ENCODE results near the gene SLCO3A1.

The SLCO3A1 gene

DNA sequence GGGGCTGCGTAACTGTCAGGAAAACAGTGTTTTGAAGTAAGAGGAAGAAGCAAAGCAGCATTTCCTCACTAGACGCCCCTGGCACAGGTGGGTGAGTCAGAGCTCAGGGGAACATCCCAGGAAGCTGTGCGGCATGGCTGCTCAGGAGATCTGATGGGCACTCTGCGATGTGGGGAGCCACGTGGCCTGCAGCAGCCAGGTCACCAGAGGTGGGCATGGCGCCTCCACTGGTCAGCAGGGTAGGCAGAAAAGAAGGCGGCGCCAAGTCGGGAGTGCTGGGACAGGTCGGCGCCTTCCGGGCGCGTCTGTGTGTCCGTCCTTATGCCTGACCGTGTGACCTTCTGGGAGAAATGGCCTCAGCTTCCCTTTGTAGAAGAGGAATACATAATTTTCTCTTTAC, 290.3 kb downstream of the SLCO3A1 start:
- Histone ChIP-seq H3K9me3 (ENCODE audit: control insufficient read depth, insufficient read depth, low read depth, low read length) (no peaks in the 10 kb centered on the region), H3K36me3 (ENCODE audit: control insufficient read depth in 2 of 2, insufficient read depth in 1 of 2, low read length in 2 of 2) (no peaks in the 10 kb centered on the region), H3K4me1 (ENCODE audit: control insufficient read depth, insufficient read depth, low read length) (peaks cover 4% of the 10 kb centered on the region; the same call in 1 of the 2 replicates), H3K4me3 (ENCODE audit: low read depth, low read length) (no peak overlapping the region), H3K27ac (ENCODE audit: extremely low read depth, low read depth, low read length) (no peak overlapping the region)
- TF ChIP-seq, protein P1, sequence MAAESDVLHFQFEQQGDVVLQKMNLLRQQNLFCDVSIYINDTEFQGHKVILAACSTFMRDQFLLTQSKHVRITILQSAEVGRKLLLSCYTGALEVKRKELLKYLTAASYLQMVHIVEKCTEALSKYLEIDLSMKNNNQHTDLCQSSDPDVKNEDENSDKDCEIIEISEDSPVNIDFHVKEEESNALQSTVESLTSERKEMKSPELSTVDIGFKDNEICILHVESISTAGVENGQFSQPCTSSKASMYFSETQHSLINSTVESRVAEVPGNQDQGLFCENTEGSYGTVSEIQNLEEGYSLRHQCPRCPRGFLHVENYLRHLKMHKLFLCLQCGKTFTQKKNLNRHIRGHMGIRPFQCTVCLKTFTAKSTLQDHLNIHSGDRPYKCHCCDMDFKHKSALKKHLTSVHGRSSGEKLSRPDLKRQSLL (tag by site-specific recombination; IDR thresholded peaks at IDR 0.05): no peak
- POLR2A ChIA-PET: no interaction called here
- CTCF ChIA-PET: interaction anchor here (0.5 kb wide), 1 partner anchor 16 kb away, joined by 3 read pairs; no protein-coding TSS in a partner anchor

DNA sequence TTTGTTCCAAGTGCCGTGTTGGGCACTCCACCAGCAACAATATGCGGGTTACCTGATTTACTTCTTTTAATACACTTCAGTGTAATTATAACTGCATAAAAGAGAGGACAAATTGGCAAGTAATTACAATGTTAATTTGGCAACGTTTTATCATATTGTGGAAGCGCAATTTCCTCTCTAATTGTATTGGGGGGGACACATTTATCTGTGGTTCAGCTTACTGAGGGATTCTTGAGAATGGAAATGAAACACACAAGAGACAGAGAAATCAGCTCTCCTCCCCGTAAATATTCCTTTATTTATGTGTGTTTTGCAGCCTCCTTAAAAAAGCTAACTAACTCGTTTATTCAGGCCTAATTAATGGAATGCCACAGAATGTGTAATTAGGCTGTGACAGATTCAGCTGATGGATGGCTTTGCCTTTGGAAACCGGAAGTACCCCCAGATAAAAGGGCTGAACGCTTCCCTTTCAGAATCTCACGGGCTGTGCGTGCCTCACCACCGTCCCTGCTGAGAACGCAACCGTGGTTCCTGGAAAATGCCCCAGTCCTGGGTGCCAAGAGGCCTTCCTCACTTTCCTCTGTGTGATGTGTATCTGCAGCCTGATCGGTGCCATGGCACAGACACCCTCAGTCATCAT, 293.1 kb downstream of the SLCO3A1 start:
- Histone ChIP-seq H3K27ac (ENCODE audit: extremely low read depth, low read depth, low read length) (no peak overlapping the region), H3K36me3 (ENCODE audit: control insufficient read depth in 2 of 2, insufficient read depth in 1 of 2, low read length in 2 of 2) (no peaks in the 10 kb centered on the region), H3K4me3 (ENCODE audit: low read depth, low read length) (no peak overlapping the region), H3K9me3 (ENCODE audit: control insufficient read depth, insufficient read depth, low read depth, low read length) (no peaks in the 10 kb centered on the region), H3K4me1 (ENCODE audit: control insufficient read depth, insufficient read depth, low read length) (peaks cover 9% of the 10 kb centered on the region)
- CTCF ChIA-PET: interaction anchor here (0.9 kb wide), 1 partner anchor 42 kb away, joined by 3 read pairs; no protein-coding TSS in a partner anchor
- TF ChIP-seq ZNF133 (tag by site-specific recombination; IDR thresholded peaks at IDR 0.05) (no peak), WT1 (tag by site-specific recombination; IDR thresholded peaks at IDR 0.05) (no peak), ZNF311 (tag by site-specific recombination; IDR thresholded peaks at IDR 0.05; ENCODE audit: borderline replicate concordance) (no peak), ZNF138 (tag by site-specific recombination; IDR thresholded peaks at IDR 0.05; ENCODE audit: borderline replicate concordance) (no peak), GLI2 (tag by site-specific recombination; IDR thresholded peaks at IDR 0.05; ENCODE audit: borderline replicate concordance, low read depth) (no peak), ZBTB17 (tag by site-specific recombination; IDR thresholded peaks at IDR 0.05) (peak; percentile 38; the same call in 1 of the 2 replicates)
- POLR2A ChIA-PET: no interaction called here

DNA sequence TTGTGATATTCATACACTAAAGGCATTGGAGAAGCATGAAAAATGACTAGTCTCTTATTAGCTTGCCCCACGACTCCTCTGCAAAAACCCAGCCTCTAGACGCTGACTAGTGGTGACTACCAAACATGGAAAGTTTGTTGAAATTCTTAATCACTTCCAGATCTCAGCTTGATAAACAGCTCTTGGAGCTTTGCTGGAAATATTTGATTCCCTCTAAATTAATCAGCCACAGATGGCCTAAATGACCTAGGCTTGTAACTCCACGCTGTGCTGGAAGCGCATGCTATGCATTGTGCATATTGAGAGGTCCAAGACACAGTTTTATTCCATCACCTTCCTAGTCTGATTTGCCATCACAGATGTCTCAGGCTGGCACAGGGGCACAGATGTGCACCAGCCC, 295.5 kb downstream of the SLCO3A1 start:
- no peaks in the 10 kb centered on the region for H3K36me3 ChIP-seq (ENCODE audit: control insufficient read depth in 2 of 2, insufficient read depth in 1 of 2, low read length in 2 of 2)
- H3K4me1 ChIP-seq (ENCODE audit: control insufficient read depth, insufficient read depth, low read length): peaks cover 20% of the 10 kb centered on the region
- TF ChIP-seq ZNF600 (tag by site-specific recombination; IDR thresholded peaks at IDR 0.05): peak; percentile 52; the same call in 1 of the 2 replicates
- TF ChIP-seq, protein P2, sequence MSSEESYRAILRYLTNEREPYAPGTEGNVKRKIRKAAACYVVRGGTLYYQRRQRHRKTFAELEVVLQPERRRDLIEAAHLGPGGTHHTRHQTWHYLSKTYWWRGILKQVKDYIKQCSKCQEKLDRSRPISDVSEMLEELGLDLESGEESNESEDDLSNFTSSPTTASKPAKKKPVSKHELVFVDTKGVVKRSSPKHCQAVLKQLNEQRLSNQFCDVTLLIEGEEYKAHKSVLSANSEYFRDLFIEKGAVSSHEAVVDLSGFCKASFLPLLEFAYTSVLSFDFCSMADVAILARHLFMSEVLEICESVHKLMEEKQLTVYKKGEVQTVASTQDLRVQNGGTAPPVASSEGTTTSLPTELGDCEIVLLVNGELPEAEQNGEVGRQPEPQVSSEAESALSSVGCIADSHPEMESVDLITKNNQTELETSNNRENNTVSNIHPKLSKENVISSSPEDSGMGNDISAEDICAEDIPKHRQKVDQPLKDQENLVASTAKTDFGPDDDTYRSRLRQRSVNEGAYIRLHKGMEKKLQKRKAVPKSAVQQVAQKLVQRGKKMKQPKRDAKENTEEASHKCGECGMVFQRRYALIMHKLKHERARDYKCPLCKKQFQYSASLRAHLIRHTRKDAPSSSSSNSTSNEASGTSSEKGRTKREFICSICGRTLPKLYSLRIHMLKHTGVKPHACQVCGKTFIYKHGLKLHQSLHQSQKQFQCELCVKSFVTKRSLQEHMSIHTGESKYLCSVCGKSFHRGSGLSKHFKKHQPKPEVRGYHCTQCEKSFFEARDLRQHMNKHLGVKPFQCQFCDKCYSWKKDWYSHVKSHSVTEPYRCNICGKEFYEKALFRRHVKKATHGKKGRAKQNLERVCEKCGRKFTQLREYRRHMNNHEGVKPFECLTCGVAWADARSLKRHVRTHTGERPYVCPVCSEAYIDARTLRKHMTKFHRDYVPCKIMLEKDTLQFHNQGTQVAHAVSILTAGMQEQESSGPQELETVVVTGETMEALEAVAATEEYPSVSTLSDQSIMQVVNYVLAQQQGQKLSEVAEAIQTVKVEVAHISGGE (tag by site-specific recombination; conservative IDR thresholded peaks at IDR 0.05; ENCODE audit: low read depth): no peak
- CTCF ChIA-PET: no interaction called here
- no peak overlapping the region for H3K4me3 ChIP-seq (ENCODE audit: low read depth, low read length)
- POLR2A ChIA-PET: no interaction called here
- H3K27ac ChIP-seq (ENCODE audit: extremely low read depth, low read depth, low read length): no peak overlapping the region
- H3K9me3 ChIP-seq (ENCODE audit: control insufficient read depth, insufficient read depth, low read depth, low read length): no peaks in the 10 kb centered on the region

DNA sequence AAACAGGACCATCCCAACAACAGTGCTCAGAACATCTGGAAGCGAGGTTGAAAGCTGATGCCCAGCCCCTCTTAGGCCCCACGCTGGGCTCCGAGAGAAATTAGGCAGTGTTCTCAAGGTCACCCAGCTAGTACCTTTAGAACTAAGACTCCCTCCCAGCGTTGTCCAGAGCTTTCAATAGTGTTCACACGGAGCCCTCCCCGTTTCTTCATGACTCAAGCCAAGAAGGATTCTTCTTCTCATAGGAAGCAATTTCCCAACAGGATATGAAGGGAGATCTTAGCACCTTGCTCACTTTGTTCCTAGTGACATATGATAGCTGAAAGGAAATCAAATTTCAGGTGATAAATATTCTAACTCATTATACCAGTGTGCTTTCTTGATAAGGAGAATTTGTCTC, 296.0 kb downstream of the SLCO3A1 start:
- CTCF ChIA-PET: interaction anchor here (1.2 kb wide), 1 partner anchor 77 kb away, joined by 3 read pairs; no protein-coding TSS in a partner anchor
- TF ChIP-seq, protein P3, sequence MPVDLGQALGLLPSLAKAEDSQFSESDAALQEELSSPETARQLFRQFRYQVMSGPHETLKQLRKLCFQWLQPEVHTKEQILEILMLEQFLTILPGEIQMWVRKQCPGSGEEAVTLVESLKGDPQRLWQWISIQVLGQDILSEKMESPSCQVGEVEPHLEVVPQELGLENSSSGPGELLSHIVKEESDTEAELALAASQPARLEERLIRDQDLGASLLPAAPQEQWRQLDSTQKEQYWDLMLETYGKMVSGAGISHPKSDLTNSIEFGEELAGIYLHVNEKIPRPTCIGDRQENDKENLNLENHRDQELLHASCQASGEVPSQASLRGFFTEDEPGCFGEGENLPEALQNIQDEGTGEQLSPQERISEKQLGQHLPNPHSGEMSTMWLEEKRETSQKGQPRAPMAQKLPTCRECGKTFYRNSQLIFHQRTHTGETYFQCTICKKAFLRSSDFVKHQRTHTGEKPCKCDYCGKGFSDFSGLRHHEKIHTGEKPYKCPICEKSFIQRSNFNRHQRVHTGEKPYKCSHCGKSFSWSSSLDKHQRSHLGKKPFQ (tag by site-specific recombination; IDR thresholded peaks at IDR 0.05): no peak
- TF ChIP-seq ZNF549 (tag by site-specific recombination; IDR thresholded peaks at IDR 0.05): no peak
- TF ChIP-seq, protein P4, sequence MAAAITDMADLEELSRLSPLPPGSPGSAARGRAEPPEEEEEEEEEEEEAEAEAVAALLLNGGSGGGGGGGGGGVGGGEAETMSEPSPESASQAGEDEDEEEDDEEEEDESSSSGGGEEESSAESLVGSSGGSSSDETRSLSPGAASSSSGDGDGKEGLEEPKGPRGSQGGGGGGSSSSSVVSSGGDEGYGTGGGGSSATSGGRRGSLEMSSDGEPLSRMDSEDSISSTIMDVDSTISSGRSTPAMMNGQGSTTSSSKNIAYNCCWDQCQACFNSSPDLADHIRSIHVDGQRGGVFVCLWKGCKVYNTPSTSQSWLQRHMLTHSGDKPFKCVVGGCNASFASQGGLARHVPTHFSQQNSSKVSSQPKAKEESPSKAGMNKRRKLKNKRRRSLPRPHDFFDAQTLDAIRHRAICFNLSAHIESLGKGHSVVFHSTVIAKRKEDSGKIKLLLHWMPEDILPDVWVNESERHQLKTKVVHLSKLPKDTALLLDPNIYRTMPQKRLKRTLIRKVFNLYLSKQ (tag by site-specific recombination; IDR thresholded peaks at IDR 0.05; ENCODE audit: borderline replicate concordance): no peak
- TF ChIP-seq GLIS2 (tag by site-specific recombination; IDR thresholded peaks at IDR 0.05): no peak
- TF ChIP-seq ZNF654 (tag by site-specific recombination; IDR thresholded peaks at IDR 0.05; ENCODE audit: low read depth): no peak
- TF ChIP-seq ZNF776 (tag by site-specific recombination; IDR thresholded peaks at IDR 0.05; ENCODE audit: borderline replicate concordance): no peak
- TF ChIP-seq ZNF202 (tag by site-specific recombination; IDR thresholded peaks at IDR 0.05; ENCODE audit: borderline replicate concordance): no peak
- TF ChIP-seq SP2 (tag by site-specific recombination; IDR thresholded peaks at IDR 0.05): no peak
- TF ChIP-seq ZNF561 (tag by site-specific recombination; IDR thresholded peaks at IDR 0.05; ENCODE audit: borderline replicate concordance): no peak
- no peak for TF ChIP-seq ZNF16 (tag by site-specific recombination; IDR thresholded peaks at IDR 0.05; ENCODE audit: low read depth)
- no peak for TF ChIP-seq SCRT1 (tag by site-specific recombination; IDR thresholded peaks at IDR 0.05; ENCODE audit: borderline replicate concordance)

More for the DNA sequence above, 296.0 kb downstream of the SLCO3A1 start:
- H3K27ac ChIP-seq (ENCODE audit: extremely low read depth, low read depth, low read length): no peak overlapping the region
- no peak overlapping the region for H3K4me3 ChIP-seq (ENCODE audit: low read depth, low read length)
- H3K36me3 ChIP-seq (ENCODE audit: control insufficient read depth in 2 of 2, insufficient read depth in 1 of 2, low read length in 2 of 2): no peaks in the 10 kb centered on the region
- no peaks in the 10 kb centered on the region for H3K9me3 ChIP-seq (ENCODE audit: control insufficient read depth, insufficient read depth, low read depth, low read length)
- H3K4me1 ChIP-seq (ENCODE audit: control insufficient read depth, insufficient read depth, low read length): peaks cover 20% of the 10 kb centered on the region
- POLR2A ChIA-PET: no interaction called here
